Endothelial cell of umbilical vein (primary cell): Measurements from ENCODE around the gene SLC22A7.

Experiments used
- CTCF ChIP-seq, 2 donors: IDR thresholded peaks; 1 replicate in 1 of 2; 2 replicates in 1 of 2; pipeline ENCODE4 v1.5.1; 2011; ENCODE audit warnings: low read length in 2 of 2, mild to moderate bottlenecking in 2 of 2, moderate library complexity in 2 of 2, control low read depth in 1 of 2, inconsistent platforms in 1 of 2, low read depth in 1 of 2; ENCODE audit not compliant: insufficient read depth in 1 of 2; ENCODE audit errors: extremely low read depth in 1 of 2
- EZH2 ChIP-seq: IDR thresholded peaks from 2 replicates; pipeline ENCODE4 v1.6.1; 2012; ENCODE audit warnings: borderline replicate concordance, low read depth, mild to moderate bottlenecking, moderate library complexity, low read length, inconsistent platforms; ENCODE audit not compliant: severe bottlenecking
- FOS ChIP-seq: IDR thresholded peaks from 2 replicates; pipeline ENCODE4 v1.6.1; 2011; ENCODE audit warnings: mild to moderate bottlenecking, low read length, moderate library complexity, borderline replicate concordance; ENCODE audit not compliant: insufficient read depth
- GATA2 ChIP-seq: IDR thresholded peaks from 2 replicates; pipeline ENCODE4 v1.7.0; 2011; ENCODE audit warnings: low read depth, mild to moderate bottlenecking, moderate library complexity, mixed read lengths, low read length; ENCODE audit not compliant: insufficient read length, insufficient read depth
- JUN ChIP-seq: IDR thresholded peaks from 2 replicates; pipeline ENCODE4 v1.6.1; 2011; ENCODE audit warnings: borderline replicate concordance, low read depth; ENCODE audit not compliant: insufficient read length, insufficient read depth
- MAX ChIP-seq: IDR thresholded peaks from 2 replicates; pipeline ENCODE4 v1.6.1; 2011; ENCODE audit not compliant: insufficient read depth, insufficient read length
- POLR2A ChIP-seq: IDR thresholded peaks from 2 replicates; pipeline ENCODE4 v1.6.1; 2012; ENCODE audit warnings: low read depth, mild to moderate bottlenecking, control low read depth, low read length
- POLR2AphosphoS5 ChIP-seq: IDR thresholded peaks from 2 replicates; pipeline ENCODE4 v1.6.1; 2012; ENCODE audit warnings: low read depth, mild to moderate bottlenecking, control low read depth, low read length, moderate library complexity; ENCODE audit not compliant: insufficient read depth

GRCh38 chr6:43282060-43282459, 16.0 kb upstream of the SLC22A7 start:
- no peak for TF ChIP-seq CTCF (IDR thresholded peaks at IDR 0.05; ENCODE audit: extremely low read depth in 1 of 2, insufficient read depth in 1 of 2, low read depth in 1 of 2, low read length in 2 of 2)
- no peak for TF ChIP-seq POLR2A
- TF ChIP-seq EZH2 = no peak
- no peak for TF ChIP-seq MAX
- TF ChIP-seq GATA2 = no peak
- no peak for TF ChIP-seq POLR2AphosphoS5
- TF ChIP-seq FOS = no peak
- no peak for TF ChIP-seq JUN
